ENCODE measurements around the gene POGK. TPM values are rescaled to one million over a fixed set of nuclear protein-coding genes. Genes with fewer than 3 reads are reported as not detected.

POGK gene
- total and polyA plus RNA-seq, 2 experiments from 2014 or later = 10.9 to 31.4 TPM

DNA sequence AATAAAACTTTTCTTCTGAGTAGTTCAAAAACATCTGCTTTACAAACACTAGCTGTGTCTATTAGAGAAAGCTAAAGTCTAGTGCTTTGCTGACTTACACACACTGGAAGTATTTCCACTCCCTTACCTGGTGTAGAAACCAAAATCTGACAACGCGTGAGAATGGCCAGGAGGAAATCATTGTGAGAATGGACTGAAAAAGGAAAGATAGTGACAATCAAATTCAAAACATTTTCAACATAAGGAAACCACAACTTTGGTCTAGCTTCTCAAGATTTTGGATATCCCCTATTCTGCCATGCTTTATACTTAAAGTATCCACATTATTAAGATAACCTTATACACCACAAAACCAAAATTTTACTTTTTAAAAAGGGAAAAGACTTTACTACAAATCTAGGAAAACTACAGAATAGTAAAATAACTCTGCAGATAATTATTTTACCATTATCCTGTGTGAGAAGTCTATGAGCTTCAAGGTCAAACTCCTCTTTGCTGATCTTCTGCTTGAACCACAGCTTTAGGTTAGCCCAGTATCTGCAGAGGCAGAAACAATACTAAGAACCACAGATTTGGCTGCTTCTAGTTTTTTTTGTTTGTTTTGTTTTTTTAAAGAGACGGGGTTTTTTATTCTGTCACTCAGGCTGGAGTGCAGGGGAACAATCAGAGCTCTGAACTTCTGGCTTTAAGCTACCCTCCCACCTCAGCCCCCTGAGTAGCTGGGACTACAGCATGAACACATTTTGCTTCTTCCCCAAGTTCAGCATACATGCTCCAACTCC is 30.2 kb downstream of the POGK start (continued):
- TF ChIP-seq ETS1 (IDR thresholded peaks at IDR 0.05) = no peak
- no peak for TF ChIP-seq EZH2phosphoT487 (IDR thresholded peaks at IDR 0.05; ENCODE audit: unreplicated experiment)
- TF ChIP-seq POLR2AphosphoS5 (IDR thresholded peaks at IDR 0.05; ENCODE audit: low read depth) = no peak
- no peak for TF ChIP-seq CTCF (conservative IDR thresholded peaks at IDR 0.05; ENCODE audit: low read depth in 2 of 2)
- no peak for TF ChIP-seq EZH2 (IDR thresholded peaks at IDR 0.05; ENCODE audit: low read depth, unreplicated experiment)
- TF ChIP-seq NANOG (IDR thresholded peaks at IDR 0.05; ENCODE audit: borderline replicate concordance) = no peak

GRCh38 chr1:166870584-166870983 is 31.3 kb downstream of the POGK start:
- ATAC-seq = no peak; the same call in 2 of the 3 replicates
- Histone ChIP-seq H3K79me2 (replicated peaks; ENCODE audit: insufficient read depth) (peaks cover 75% of the 10 kb centered on the region), H3K4me2 (no peak overlapping the region)
- no peak for TF ChIP-seq JUNB (IDR thresholded peaks at IDR 0.05; ENCODE audit: unreplicated experiment)
- TF ChIP-seq ETS1 (IDR thresholded peaks at IDR 0.05) = no peak
- no peak for TF ChIP-seq NANOG (IDR thresholded peaks at IDR 0.05; ENCODE audit: borderline replicate concordance)
- no peak for TF ChIP-seq ZNF331 (CRISPR knock-in tag; IDR thresholded peaks at IDR 0.05; ENCODE audit: low read depth)
- TF ChIP-seq, protein P1, sequence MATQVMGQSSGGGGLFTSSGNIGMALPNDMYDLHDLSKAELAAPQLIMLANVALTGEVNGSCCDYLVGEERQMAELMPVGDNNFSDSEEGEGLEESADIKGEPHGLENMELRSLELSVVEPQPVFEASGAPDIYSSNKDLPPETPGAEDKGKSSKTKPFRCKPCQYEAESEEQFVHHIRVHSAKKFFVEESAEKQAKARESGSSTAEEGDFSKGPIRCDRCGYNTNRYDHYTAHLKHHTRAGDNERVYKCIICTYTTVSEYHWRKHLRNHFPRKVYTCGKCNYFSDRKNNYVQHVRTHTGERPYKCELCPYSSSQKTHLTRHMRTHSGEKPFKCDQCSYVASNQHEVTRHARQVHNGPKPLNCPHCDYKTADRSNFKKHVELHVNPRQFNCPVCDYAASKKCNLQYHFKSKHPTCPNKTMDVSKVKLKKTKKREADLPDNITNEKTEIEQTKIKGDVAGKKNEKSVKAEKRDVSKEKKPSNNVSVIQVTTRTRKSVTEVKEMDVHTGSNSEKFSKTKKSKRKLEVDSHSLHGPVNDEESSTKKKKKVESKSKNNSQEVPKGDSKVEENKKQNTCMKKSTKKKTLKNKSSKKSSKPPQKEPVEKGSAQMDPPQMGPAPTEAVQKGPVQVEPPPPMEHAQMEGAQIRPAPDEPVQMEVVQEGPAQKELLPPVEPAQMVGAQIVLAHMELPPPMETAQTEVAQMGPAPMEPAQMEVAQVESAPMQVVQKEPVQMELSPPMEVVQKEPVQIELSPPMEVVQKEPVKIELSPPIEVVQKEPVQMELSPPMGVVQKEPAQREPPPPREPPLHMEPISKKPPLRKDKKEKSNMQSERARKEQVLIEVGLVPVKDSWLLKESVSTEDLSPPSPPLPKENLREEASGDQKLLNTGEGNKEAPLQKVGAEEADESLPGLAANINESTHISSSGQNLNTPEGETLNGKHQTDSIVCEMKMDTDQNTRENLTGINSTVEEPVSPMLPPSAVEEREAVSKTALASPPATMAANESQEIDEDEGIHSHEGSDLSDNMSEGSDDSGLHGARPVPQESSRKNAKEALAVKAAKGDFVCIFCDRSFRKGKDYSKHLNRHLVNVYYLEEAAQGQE (IDR thresholded peaks at IDR 0.05; ENCODE audit: unreplicated experiment) = no peak
- no peak for TF ChIP-seq STAT1 (IDR thresholded peaks at IDR 0.05; ENCODE audit: unreplicated experiment)
- no peak for TF ChIP-seq EZH2 (IDR thresholded peaks at IDR 0.05; ENCODE audit: low read depth, unreplicated experiment)
- TF ChIP-seq POLR2AphosphoS5 (IDR thresholded peaks at IDR 0.05; ENCODE audit: low read depth) = no peak
- TF ChIP-seq CREB1 (CRISPR knock-in tag; IDR thresholded peaks at IDR 0.05; ENCODE audit: low read depth) = no peak
- TF ChIP-seq CTCF (conservative IDR thresholded peaks at IDR 0.05; ENCODE audit: low read depth in 2 of 2) = no peak
- no peak for TF ChIP-seq EZH2phosphoT487 (IDR thresholded peaks at IDR 0.05; ENCODE audit: unreplicated experiment)
- no peak for TF ChIP-seq ZNF114 (CRISPR knock-in tag; IDR thresholded peaks at IDR 0.05)

More at GRCh38 chr1:166870584-166870983, 31.3 kb downstream of the POGK start:
- no peak overlapping the region for H3K27ac Mint-ChIP-seq
- Histone ChIP-seq H3K9me2 (ENCODE audit: insufficient read depth) (no peaks in the 10 kb centered on the region), H4K20me1 (replicated peaks; ENCODE audit: insufficient read depth) (peaks cover 41% of the 10 kb centered on the region), H3K4me1 (ENCODE audit: insufficient read depth) (peaks cover 9% of the 10 kb centered on the region), H3K36me3 (ENCODE audit: insufficient read depth) (peaks cover 11% of the 10 kb centered on the region; the same call in 1 of the 2 replicates), H3F3A (replicated peaks; ENCODE audit: low read depth) (no peaks in the 10 kb centered on the region), H3K4me3 (no peak overlapping the region), H2AFZ (no peak overlapping the region), H3K27ac (ENCODE audit: low read depth) (no peak overlapping the region), H3K27me3 (ENCODE audit: insufficient read depth) (no peaks in the 10 kb centered on the region)
- no peak for DNase-seq (ENCODE audit: low spot score)
- H3K36me3 Mint-ChIP-seq (ENCODE audit: low read depth) = peaks cover 38% of the 10 kb centered on the region
- peaks cover 26% of the 10 kb centered on the region; the same call in 2 of the 3 replicates for H3K4me1 Mint-ChIP-seq
- H3K4me3 Mint-ChIP-seq = no peak overlapping the region
- peaks cover 2% of the 10 kb centered on the region for H3K27me3 Mint-ChIP-seq (ENCODE audit: insufficient read depth, low read depth, poor library complexity)
- H3K9me3 Mint-ChIP-seq = no peaks in the 10 kb centered on the region
